GM23338 (cell line): ENCODE data around the gene AP2A1. TPM values are rescaled to one million over a fixed set of nuclear protein-coding genes. Genes with fewer than 3 reads are reported as not detected.

Experiments used
- ATAC-seq: fragments of 200-7000 bp; cut with Tn5 transposase; 3 replicates; pipeline ENCODE4 v1.9.1; 2020
- DNase-seq: peaks from one replicate; pipeline ENCODE4 v3.0.0-alpha.2; 2015; ENCODE audit warnings: low spot score
- H2AFZ ChIP-seq: fragments of 200-600 bp; sonication (generic); 2 replicates; pipeline ENCODE4 v1.8.0; 2016; ENCODE audit warnings: antibody characterized with exemption, mild to moderate bottlenecking, moderate library complexity
- H3F3A ChIP-seq: fragments of 200-600 bp; sonication (generic); replicated peaks from 2 replicates; pipeline ENCODE4 v1.8.0; 2017; ENCODE audit warnings: antibody characterized with exemption, mixed run types, low read depth
- H3K27ac ChIP-seq: fragments of 200-600 bp; sonication (generic); 2 replicates; pipeline ENCODE4 v1.6.1; 2016; ENCODE audit warnings: low read depth
- H3K27me3 ChIP-seq: fragments of 200-600 bp; sonication (generic); 2 replicates; pipeline ENCODE4 v1.8.0; 2016; ENCODE audit warnings: mild to moderate bottlenecking, mixed run types, moderate library complexity; ENCODE audit not compliant: insufficient read depth
- H3K36me3 ChIP-seq: fragments of 200-600 bp; sonication (generic); 2 replicates; pipeline ENCODE4 v1.8.0; 2016; ENCODE audit warnings: mild to moderate bottlenecking; ENCODE audit not compliant: insufficient read depth
- H3K4me1 ChIP-seq: fragments of 200-600 bp; sonication (generic); 2 replicates; pipeline ENCODE4 v1.8.0; 2016; ENCODE audit warnings: mild to moderate bottlenecking, moderate library complexity; ENCODE audit not compliant: insufficient read depth
- H3K4me2 ChIP-seq: fragments of 200-600 bp; sonication (generic); 2 replicates; pipeline ENCODE4 v1.7.1; 2017; ENCODE audit warnings: mixed run types
- H3K4me3 ChIP-seq: fragments of 200-600 bp; sonication (generic); 2 replicates; pipeline ENCODE4 v1.6.1; 2016; ENCODE audit warnings: mixed run types
- H3K79me2 ChIP-seq: fragments of 200-600 bp; sonication (generic); replicated peaks from 2 replicates; pipeline ENCODE4 v1.8.0; 2017; ENCODE audit warnings: mild to moderate bottlenecking; ENCODE audit not compliant: insufficient read depth
- H3K9me2 ChIP-seq: fragments of 200-600 bp; sonication (generic); 2 replicates; pipeline ENCODE4 v1.8.0; 2017; ENCODE audit not compliant: insufficient read depth
- H4K20me1 ChIP-seq: fragments of 200-600 bp; sonication (generic); replicated peaks from 2 replicates; pipeline ENCODE4 v1.8.0; 2017; ENCODE audit warnings: mild to moderate bottlenecking; ENCODE audit not compliant: insufficient read depth
- H3K27ac Mint-ChIP-seq: 2 replicates; pipeline ENCODE4 v1.8.0; 2020; ENCODE audit warnings: inconsistent platforms, mild to moderate bottlenecking, moderate library complexity, mixed read lengths
- H3K27me3 Mint-ChIP-seq: 3 replicates; pipeline ENCODE4 v1.8.0; 2022; ENCODE audit warnings: low read depth, mild to moderate bottlenecking, moderate library complexity, mixed read lengths, inconsistent platforms; ENCODE audit not compliant: insufficient read depth, poor library complexity
- H3K36me3 Mint-ChIP-seq: 3 replicates; pipeline ENCODE4 v1.8.0; 2021; ENCODE audit warnings: low read depth, mild to moderate bottlenecking, inconsistent platforms, moderate library complexity, mixed read lengths
- H3K4me1 Mint-ChIP-seq: 3 replicates; pipeline ENCODE4 v1.8.0; 2020; ENCODE audit warnings: mild to moderate bottlenecking, inconsistent platforms, mixed read lengths
- H3K4me3 Mint-ChIP-seq: 3 replicates; pipeline ENCODE4 v1.8.0; 2021; ENCODE audit warnings: moderate library complexity, mild to moderate bottlenecking, inconsistent platforms, mixed read lengths
- H3K9me3 Mint-ChIP-seq: 3 replicates; pipeline ENCODE4 v1.8.0; 2020; ENCODE audit warnings: moderate library complexity, mild to moderate bottlenecking, inconsistent platforms, mixed read lengths
- CREB1 ChIP-seq: fragments of 250-450 bp; sonication (Bioruptor Pico); IDR thresholded peaks from 2 replicates; pipeline ENCODE4 v1.5.0; 2020; ENCODE audit warnings: low read depth, mild to moderate bottlenecking, moderate library complexity
- CTCF ChIP-seq, 2 experiments: fragments of 200-600 bp in 1 of 2; sonication (generic) in 1 of 2; conservative IDR thresholded peaks; 2 replicates each; pipeline versions ENCODE4 v1.5.1 to v1.6.1; 2016 to 2017; ENCODE audit warnings: antibody characterized with exemption in 2 of 2, low read depth in 2 of 2, mild to moderate bottlenecking in 2 of 2, moderate library complexity in 1 of 2
- ETS1 ChIP-seq: IDR thresholded peaks from 2 replicates; pipeline ENCODE4 v1.6.1; 2016; ENCODE audit warnings: antibody characterized with exemption
- EZH2 ChIP-seq: fragments of 200-600 bp; sonication (generic); IDR thresholded peaks from one replicate; pipeline ENCODE4 v1.8.0; 2017; ENCODE audit warnings: antibody characterized with exemption, mild to moderate bottlenecking, low read depth; ENCODE audit not compliant: unreplicated experiment
- EZH2phosphoT487 ChIP-seq: fragments of 200-600 bp; sonication (generic); IDR thresholded peaks from one replicate; pipeline ENCODE4 v1.8.1; 2018; ENCODE audit warnings: antibody characterized with exemption; ENCODE audit not compliant: unreplicated experiment
- JUNB ChIP-seq: IDR thresholded peaks from one replicate; pipeline ENCODE4 v1.6.1; 2016; ENCODE audit warnings: antibody characterized with exemption; ENCODE audit not compliant: unreplicated experiment
- NANOG ChIP-seq: IDR thresholded peaks from 2 replicates; pipeline ENCODE4 v1.6.1; 2016; ENCODE audit warnings: antibody characterized with exemption, borderline replicate concordance
- POLR2AphosphoS5 ChIP-seq: IDR thresholded peaks from 2 replicates; pipeline ENCODE4 v1.6.1; 2016; ENCODE audit warnings: antibody characterized with exemption, low read depth
- REST ChIP-seq: IDR thresholded peaks from one replicate; pipeline ENCODE4 v1.6.1; 2018; ENCODE audit warnings: antibody characterized with exemption; ENCODE audit not compliant: unreplicated experiment
- STAT1 ChIP-seq: IDR thresholded peaks from one replicate; pipeline ENCODE4 v1.6.1; 2016; ENCODE audit warnings: antibody characterized with exemption; ENCODE audit not compliant: unreplicated experiment
- ZNF114 ChIP-seq: fragments of 250-450 bp; sonication (Bioruptor Pico); IDR thresholded peaks from 2 replicates; pipeline ENCODE4 v1.5.0; 2020; ENCODE audit warnings: mild to moderate bottlenecking, moderate library complexity
- ZNF331 ChIP-seq: fragments of 250-450 bp; sonication (Bioruptor Pico); IDR thresholded peaks from 2 replicates; pipeline ENCODE4 v1.5.0; 2020; ENCODE audit warnings: low read depth, mild to moderate bottlenecking, moderate library complexity
- polyA plus RNA-seq: library from polyadenylated mRNA; unstranded; fragments of >200 nt; fragmentation: Nextera tagmentation; extraction: Ambion mirVana; gene quantifications from 2 replicates; pipeline ENCODE4 v1.2.1, GENCODE V29; 2016
- total RNA-seq: library from RNA; depleted of rRNA; stranded (reverse); fragments of >200 nt; shearing (Covaris generic); gene quantifications from 2 replicates; pipeline ENCODE4 v1.2.3, GENCODE V29; 2014

The AP2A1 gene
- total and polyA plus RNA-seq, 2 experiments from 2014 or later: 34.1 to 129 TPM

- H3K9me2 ChIP-seq: no peaks in the 10 kb centered on the region
- no peak overlapping the region for H3K4me2 ChIP-seq
- Mint-ChIP-seq H3K4me3 (no peak overlapping the region), H3K27ac (peak overlapping the region; percentile 74), H3K4me1 (peaks cover 8% of the 10 kb centered on the region), H3K36me3 (peaks cover 7% of the 10 kb centered on the region), H3K27me3 (peaks cover 10% of the 10 kb centered on the region), H3K9me3 (no peaks in the 10 kb centered on the region; the same call in 2 of the 3 replicates)
- no peaks in the 10 kb centered on the region for H3K36me3 ChIP-seq
- peaks cover 39% of the 10 kb centered on the region for H3K79me2 ChIP-seq
- H3K27ac ChIP-seq: no peak overlapping the region; the same call in 1 of the 2 replicates
- H4K20me1 ChIP-seq: no peaks in the 10 kb centered on the region; the same call in 1 of the 2 replicates
- H3F3A ChIP-seq: no peaks in the 10 kb centered on the region
- no peaks in the 10 kb centered on the region for H3K27me3 ChIP-seq
- no peaks in the 10 kb centered on the region for H3K4me1 ChIP-seq
- DNase-seq: no peak
- H3K4me3 ChIP-seq: no peak overlapping the region
- H2AFZ ChIP-seq: no peak overlapping the region
- TF ChIP-seq REST (no peak), CREB1 (CRISPR knock-in tag) (no peak), CTCF (conservative IDR thresholded peaks at IDR 0.05; ENCODE audit: low read depth in 2 of 2) (no peak), ZNF331 (no peak), NANOG (no peak), JUNB (no peak)
- no peak for ATAC-seq
These were observed 6.1 kb downstream of the AP2A1 start for GRCh38 chr19:49772850-49773432.

- H3K4me1 Mint-ChIP-seq: peaks cover 3% of the 10 kb centered on the region; the same call in 2 of the 3 replicates
- H4K20me1 ChIP-seq: no peaks in the 10 kb centered on the region; the same call in 1 of the 2 replicates
- no peak for ATAC-seq
- no peak overlapping the region for H2AFZ ChIP-seq
- 0 out of 2 replicates have a peak overlapping the region, but pooled peaks have one; percentile 0 for H3K27ac Mint-ChIP-seq
- no peaks in the 10 kb centered on the region for H3K4me1 ChIP-seq
- H3K27me3 Mint-ChIP-seq: peaks cover 10% of the 10 kb centered on the region
- H3K4me3 Mint-ChIP-seq: no peak overlapping the region
- DNase-seq: no peak
- H3F3A ChIP-seq: no peaks in the 10 kb centered on the region
- no peak overlapping the region for H3K4me3 ChIP-seq
- H3K79me2 ChIP-seq: peaks cover 30% of the 10 kb centered on the region
- no peak overlapping the region for H3K4me2 ChIP-seq
- no peaks in the 10 kb centered on the region for H3K9me3 Mint-ChIP-seq
- H3K36me3 Mint-ChIP-seq: peaks cover 7% of the 10 kb centered on the region
- H3K36me3 ChIP-seq: no peaks in the 10 kb centered on the region
- no peaks in the 10 kb centered on the region for H3K9me2 ChIP-seq
- H3K27me3 ChIP-seq: no peaks in the 10 kb centered on the region
- H3K27ac ChIP-seq: no peak overlapping the region; the same call in 1 of the 2 replicates
- TF ChIP-seq CTCF (conservative IDR thresholded peaks at IDR 0.05; ENCODE audit: low read depth in 2 of 2): no peak
- no peak for TF ChIP-seq STAT1
- no peak for TF ChIP-seq CREB1 (CRISPR knock-in tag)
- TF ChIP-seq ETS1: no peak
- TF ChIP-seq EZH2: no peak
- no peak for TF ChIP-seq ZNF331
- TF ChIP-seq EZH2phosphoT487: no peak
- TF ChIP-seq ZNF114 (CRISPR knock-in tag): no peak
- TF ChIP-seq POLR2AphosphoS5: no peak
- no peak for TF ChIP-seq NANOG
These were observed 7.0 kb downstream of the AP2A1 start for GRCh38 chr19:49773663-49774350.
